ENCODE results near the gene YIPF6. TPM values are rescaled to one million over a fixed set of nuclear protein-coding genes. Genes with fewer than 3 reads are reported as not detected.
A peak's percentile ranks its signal among the peaks of the same experiment; 100 is the strongest.
"Not testable (repeated sequence)": the region's sequence is repeated elsewhere in the genome, so short reads cannot be mapped to it uniquely, and the experiment has no call there.

Gene YIPF6
- 9.4 and 15.7 TPM in 2 replicates for total RNA-seq (2014; rRNA removed; shearing (Covaris generic))

- DNase-seq (ENCODE audit: low spot score): peak; percentile 81
- in situ Hi-C loops (cut with HindIII; ENCODE audit: low sequenced_read_pairs): no loop called here
These were observed at the start of gene YIPF6 for GRCh38 chrX:68498508-68499379. YIPF6 (plus strand) TSS chrX:68499051; CDS start chrX:68499067, 16 bp downstream.

- in situ Hi-C loops (cut with HindIII; ENCODE audit: low sequenced_read_pairs): no loop called here
- no peak for DNase-seq (ENCODE audit: low spot score)
These were observed 47.1 kb upstream of the YIPF6 start for GRCh38 chrX:68451720-68452119.

GRCh38 chrX:68454476-68455150, 44.2 kb upstream of the YIPF6 start:
- in situ Hi-C loops (cut with HindIII; ENCODE audit: low sequenced_read_pairs): no loop called here

GRCh38 chrX:68455151-68455510, 43.7 kb upstream of the YIPF6 start:
- in situ Hi-C loops (cut with HindIII; ENCODE audit: low sequenced_read_pairs): no loop called here
- DNase-seq (ENCODE audit: low spot score): no peak

More at GRCh38 chrX:68454476-68455150, 44.2 kb upstream of the YIPF6 start:
- DNase-seq (ENCODE audit: low spot score): no peak

- no peak for DNase-seq (ENCODE audit: low spot score)
- in situ Hi-C loops (cut with HindIII; ENCODE audit: low sequenced_read_pairs): no loop called here
These were observed 37.8 kb upstream of the YIPF6 start for GRCh38 chrX:68461093-68461492.

GRCh38 chrX:68461576-68461975, 37.3 kb upstream of the YIPF6 start:
- in situ Hi-C loops (cut with HindIII; ENCODE audit: low sequenced_read_pairs): no loop called here
- DNase-seq (ENCODE audit: low spot score): no peak

GRCh38 chrX:68462197-68462596, 36.7 kb upstream of the YIPF6 start:
- in situ Hi-C loops (cut with HindIII; ENCODE audit: low sequenced_read_pairs): no loop called here
- no peak for DNase-seq (ENCODE audit: low spot score)

- in situ Hi-C loops (cut with HindIII; ENCODE audit: low sequenced_read_pairs): no loop called here
- peak; percentile 59 for DNase-seq (ENCODE audit: low spot score)
These were observed 36.2 kb upstream of the YIPF6 start for GRCh38 chrX:68462653-68463052.

- DNase-seq (ENCODE audit: low spot score): no peak
- in situ Hi-C loops (cut with HindIII; ENCODE audit: low sequenced_read_pairs): no loop called here
These were observed 35.0 kb upstream of the YIPF6 start for GRCh38 chrX:68463880-68464279.

GRCh38 chrX:68464796-68465195, 34.1 kb upstream of the YIPF6 start:
- in situ Hi-C loops (cut with HindIII; ENCODE audit: low sequenced_read_pairs): no loop called here

GRCh38 chrX:68480969-68481368, 17.9 kb upstream of the YIPF6 start:
- no peak for DNase-seq (ENCODE audit: low spot score)
- in situ Hi-C loops (cut with HindIII; ENCODE audit: low sequenced_read_pairs): no loop called here

More at GRCh38 chrX:68464796-68465195, 34.1 kb upstream of the YIPF6 start:
- no peak for DNase-seq (ENCODE audit: low spot score)

- DNase-seq (ENCODE audit: low spot score); in situ Hi-C loops (cut with HindIII; ENCODE audit: low sequenced_read_pairs): not testable (repeated sequence)
These were observed 12.7 kb upstream of the YIPF6 start for GRCh38 chrX:68486198-68486597.

- in situ Hi-C loops (cut with HindIII; ENCODE audit: low sequenced_read_pairs): no loop called here
- no peak for DNase-seq (ENCODE audit: low spot score)
These were observed 11.6 kb upstream of the YIPF6 start for GRCh38 chrX:68487254-68487653.

- in situ Hi-C loops (cut with HindIII; ENCODE audit: low sequenced_read_pairs): no loop called here
These were observed 10.9 kb upstream of the YIPF6 start for GRCh38 chrX:68487924-68488323.

GRCh38 chrX:68488657-68489056, 10.2 kb upstream of the YIPF6 start:
- no peak for DNase-seq (ENCODE audit: low spot score)
- in situ Hi-C loops (cut with HindIII; ENCODE audit: low sequenced_read_pairs): no loop called here

More at GRCh38 chrX:68487924-68488323, 10.9 kb upstream of the YIPF6 start:
- DNase-seq (ENCODE audit: low spot score): no peak

GRCh38 chrX:68490644-68491043, 8.2 kb upstream of the YIPF6 start:
- in situ Hi-C loops (cut with HindIII; ENCODE audit: low sequenced_read_pairs): no loop called here
- DNase-seq (ENCODE audit: low spot score): no peak

GRCh38 chrX:68492583-68492982, 6.3 kb upstream of the YIPF6 start:
- in situ Hi-C loops (cut with HindIII; ENCODE audit: low sequenced_read_pairs): no loop called here
- no peak for DNase-seq (ENCODE audit: low spot score)

- in situ Hi-C loops (cut with HindIII; ENCODE audit: low sequenced_read_pairs); DNase-seq (ENCODE audit: low spot score): not testable (repeated sequence)
These were observed 5.1 kb upstream of the YIPF6 start for GRCh38 chrX:68493776-68494175.

GRCh38 chrX:68498044-68498507, 775 bp upstream of the YIPF6 start:
- in situ Hi-C loops (cut with HindIII; ENCODE audit: low sequenced_read_pairs): no loop called here
- no peak for DNase-seq (ENCODE audit: low spot score)

Measured in G401 (cell line).